AG09309 (cell line): ENCODE measurements around the gene RUNX2.

Source experiments
- DNase-seq: peaks from one replicate; pipeline ENCODE4 v3.0.0-alpha.2; 2010; ENCODE audit warnings: low read depth
- H3K4me3 ChIP-seq: 2 replicates; pipeline ENCODE4 v1.5.1; 2011; ENCODE audit warnings: mild to moderate bottlenecking, low read depth, low read length, moderate library complexity; ENCODE audit not compliant: control insufficient read depth
- TF ChIP-seq, protein P1 (sequence below): IDR thresholded peaks from 2 replicates; pipeline ENCODE4 v1.5.1; 2011; ENCODE audit warnings: mild to moderate bottlenecking, low read depth, low read length, inconsistent platforms; ENCODE audit not compliant: insufficient read depth, control insufficient read depth; ENCODE audit errors: missing control alignments

RUNX2 gene

DNA sequence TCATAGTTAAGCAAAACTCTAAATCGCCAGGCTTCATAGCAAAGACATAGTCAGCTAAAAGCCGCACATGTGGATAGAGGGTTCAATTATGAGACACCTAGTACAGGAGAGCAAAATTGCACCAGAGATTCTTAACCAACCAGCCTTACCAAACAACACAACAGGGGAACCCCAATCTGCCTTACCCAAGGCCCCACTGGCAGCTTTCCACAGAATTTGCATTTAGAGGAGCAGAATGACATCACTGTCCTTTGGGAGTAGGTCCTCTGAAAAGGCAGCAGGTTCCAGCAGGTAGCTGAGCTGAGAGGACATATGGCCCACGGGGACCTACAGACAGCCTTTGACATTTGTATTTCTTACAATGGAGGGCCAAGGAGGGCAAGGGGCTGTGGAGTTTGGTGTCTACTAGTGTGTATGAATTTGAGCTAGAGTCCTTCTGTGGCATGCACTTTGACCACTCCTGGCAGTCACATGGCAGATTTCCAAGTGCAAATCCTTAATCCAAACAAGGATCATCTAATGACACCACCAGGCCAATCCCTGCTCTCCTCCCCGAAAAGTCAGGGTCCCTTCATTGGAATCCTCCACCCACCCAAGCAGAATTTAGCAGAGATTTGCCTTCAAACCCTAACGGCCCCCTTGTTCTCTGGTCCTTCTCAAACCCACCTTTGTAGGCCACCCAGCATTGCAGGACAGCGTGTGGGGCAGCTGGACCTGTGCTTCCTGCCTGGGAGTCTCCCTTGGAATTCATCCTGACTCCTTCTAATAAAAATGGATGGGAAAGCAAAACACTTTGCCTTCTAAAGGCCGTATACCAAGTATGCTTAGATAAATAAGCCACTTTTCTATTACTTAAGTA lies 220.8 kb downstream of the RUNX2 start:
- TF ChIP-seq, protein P1, sequence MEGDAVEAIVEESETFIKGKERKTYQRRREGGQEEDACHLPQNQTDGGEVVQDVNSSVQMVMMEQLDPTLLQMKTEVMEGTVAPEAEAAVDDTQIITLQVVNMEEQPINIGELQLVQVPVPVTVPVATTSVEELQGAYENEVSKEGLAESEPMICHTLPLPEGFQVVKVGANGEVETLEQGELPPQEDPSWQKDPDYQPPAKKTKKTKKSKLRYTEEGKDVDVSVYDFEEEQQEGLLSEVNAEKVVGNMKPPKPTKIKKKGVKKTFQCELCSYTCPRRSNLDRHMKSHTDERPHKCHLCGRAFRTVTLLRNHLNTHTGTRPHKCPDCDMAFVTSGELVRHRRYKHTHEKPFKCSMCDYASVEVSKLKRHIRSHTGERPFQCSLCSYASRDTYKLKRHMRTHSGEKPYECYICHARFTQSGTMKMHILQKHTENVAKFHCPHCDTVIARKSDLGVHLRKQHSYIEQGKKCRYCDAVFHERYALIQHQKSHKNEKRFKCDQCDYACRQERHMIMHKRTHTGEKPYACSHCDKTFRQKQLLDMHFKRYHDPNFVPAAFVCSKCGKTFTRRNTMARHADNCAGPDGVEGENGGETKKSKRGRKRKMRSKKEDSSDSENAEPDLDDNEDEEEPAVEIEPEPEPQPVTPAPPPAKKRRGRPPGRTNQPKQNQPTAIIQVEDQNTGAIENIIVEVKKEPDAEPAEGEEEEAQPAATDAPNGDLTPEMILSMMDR, result no peak
- DNase-seq, result no peak
- no peak overlapping the region for H3K4me3 ChIP-seq

DNA sequence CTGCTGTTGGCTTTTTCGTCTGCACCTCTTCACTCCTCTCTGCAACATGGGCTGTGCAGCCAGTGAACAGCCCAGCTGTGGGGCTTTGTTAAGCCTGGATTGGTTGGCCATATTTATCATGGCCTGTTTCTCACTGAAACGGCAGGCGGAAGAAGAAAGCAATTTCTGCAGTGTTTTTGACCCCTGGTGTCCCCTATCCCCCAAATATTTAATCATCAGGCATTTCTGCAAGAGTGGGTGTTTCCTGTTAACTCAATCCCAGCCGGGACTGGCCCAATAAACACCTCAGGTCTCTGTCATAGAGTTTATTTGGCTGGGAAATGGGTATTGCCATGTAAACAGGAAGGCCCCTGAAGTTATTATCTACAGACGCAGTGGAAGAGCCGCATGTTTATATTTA lies 224.4 kb downstream of the RUNX2 start:
- DNase-seq, result no peak
- TF ChIP-seq, protein P1, result no peak
- no peak overlapping the region for H3K4me3 ChIP-seq

DNA sequence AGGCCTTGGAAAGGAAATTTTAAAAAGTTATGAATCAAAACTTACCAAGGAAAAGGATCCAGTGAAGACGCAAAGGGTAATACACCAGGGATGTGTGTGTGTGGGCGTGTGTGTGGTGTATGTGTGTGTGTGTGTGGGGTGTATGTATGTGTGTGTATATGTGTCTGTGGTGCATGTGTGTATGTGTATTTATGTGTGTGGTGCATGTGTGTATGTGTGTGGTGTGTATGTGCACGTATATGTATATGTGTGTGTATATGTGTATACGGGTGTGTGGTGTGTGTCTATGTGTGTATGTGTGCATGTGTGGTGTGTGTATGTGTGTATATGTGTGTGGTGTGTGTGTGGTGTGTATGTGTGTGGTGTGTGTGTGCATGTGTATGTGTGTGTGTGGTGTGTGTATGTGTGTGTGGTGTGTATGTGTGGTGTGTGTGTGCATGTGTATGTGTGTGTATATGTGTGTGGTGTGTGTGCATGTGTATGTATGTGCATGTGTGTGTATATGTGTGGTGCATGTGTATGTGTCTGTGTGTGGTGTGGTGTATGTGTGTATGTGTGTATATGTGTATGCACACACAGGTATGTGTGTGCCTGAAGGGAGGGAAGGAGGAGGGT lies 225.7 kb downstream of the RUNX2 start:
- DNase-seq, result no peak
- TF ChIP-seq, protein P1, result no peak
- H3K4me3 ChIP-seq, result no peak overlapping the region

DNA sequence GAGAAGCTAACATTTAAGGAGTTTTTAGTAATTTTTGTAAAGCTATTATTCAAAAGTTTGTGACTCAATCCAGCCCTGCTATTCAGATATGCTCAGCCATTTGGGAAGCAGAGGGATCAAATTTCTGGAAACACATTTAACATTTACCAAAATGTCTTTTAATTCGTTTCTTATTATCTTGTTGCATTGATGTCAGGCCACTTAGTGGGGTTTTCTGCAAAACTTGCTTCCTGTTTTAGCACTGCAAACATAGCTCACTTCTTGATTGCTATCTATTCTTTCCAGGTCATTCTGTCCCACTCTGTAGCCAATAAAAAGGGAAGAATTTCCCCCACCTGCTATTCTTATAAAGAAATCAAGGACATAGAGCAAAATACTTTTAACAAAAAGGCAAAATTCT lies 226.5 kb downstream of the RUNX2 start:
- no peak overlapping the region for H3K4me3 ChIP-seq
- no peak for DNase-seq
- TF ChIP-seq, protein P1, result no peak

- no peak for DNase-seq
- H3K4me3 ChIP-seq, result peak overlapping the region; percentile 31
- TF ChIP-seq, protein P1, result no peak
Observed at GRCh38 chr6:45555981-45556771, 228.0 kb downstream of the RUNX2 start.

DNA sequence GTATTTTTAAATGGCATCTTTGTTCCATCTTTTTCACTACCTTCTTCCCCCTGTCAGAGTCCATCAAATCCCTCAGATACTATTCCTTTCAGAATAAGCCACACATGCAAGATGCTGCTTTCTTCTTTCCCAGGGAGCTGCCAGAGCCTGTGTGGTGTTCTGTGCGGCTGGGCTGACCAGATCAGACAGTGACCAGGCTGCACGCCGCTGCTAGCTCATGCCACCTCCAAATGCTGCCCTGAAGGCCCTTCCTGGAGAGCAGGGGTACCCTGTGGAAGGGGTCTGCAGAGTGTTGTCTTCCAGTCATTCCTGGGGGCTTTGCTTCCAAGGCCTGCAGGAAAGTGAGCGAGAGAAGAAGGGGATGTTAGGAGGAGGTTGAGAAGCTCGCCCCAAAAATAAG lies 228.7 kb downstream of the RUNX2 start:
- TF ChIP-seq, protein P1, result no peak
- H3K4me3 ChIP-seq, result peak overlapping the region; percentile 31; the same call in 1 of the 2 replicates
- DNase-seq, result no peak
